Activated CD4-positive, alpha-beta T cell treated with anti-CD3 and anti-CD28 coated beads, Interleukin-2, amount 50 U/mL, for 16 hours (primary cell): ENCODE results near the gene PAH.
A peak's percentile ranks its signal among the peaks of the same experiment; 100 is the strongest.

Source experiments
- DNase-seq: peaks from one replicate; pipeline ENCODE4 v3.0.0-alpha.2; 2020

Gene PAH

GRCh38 chr12:102814691-102815367 is 102.2 kb downstream of the PAH start:
- no peak for DNase-seq

DNA sequence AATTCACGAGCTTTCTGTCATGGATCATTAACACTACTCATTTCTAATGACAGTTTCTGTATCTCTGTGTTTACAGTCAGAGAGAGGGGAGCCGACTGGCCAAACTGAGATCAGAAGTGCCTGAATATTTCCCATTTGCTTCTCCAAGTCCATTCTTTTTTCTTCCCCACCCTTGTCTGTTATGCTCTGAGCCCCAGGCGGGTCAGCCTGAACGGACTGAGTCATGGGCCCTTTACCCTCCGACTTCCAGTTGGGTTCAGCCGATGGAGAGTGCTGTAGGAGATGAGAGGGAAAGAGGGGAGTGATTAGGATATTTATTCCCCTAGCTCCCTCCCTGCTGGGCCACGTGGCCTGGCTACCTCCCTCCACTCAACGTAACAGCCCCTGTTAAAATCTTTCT is 104.7 kb downstream of the PAH start:
- DNase-seq, result no peak

- peak; percentile 13 for DNase-seq
These were observed 105.8 kb downstream of the PAH start for GRCh38 chr12:102811110-102811737.

GRCh38 chr12:102808412-102808811 is 108.6 kb downstream of the PAH start:
- DNase-seq, result no peak

- DNase-seq, result no peak
These were observed 110.5 kb downstream of the PAH start for GRCh38 chr12:102806592-102806991.

DNA sequence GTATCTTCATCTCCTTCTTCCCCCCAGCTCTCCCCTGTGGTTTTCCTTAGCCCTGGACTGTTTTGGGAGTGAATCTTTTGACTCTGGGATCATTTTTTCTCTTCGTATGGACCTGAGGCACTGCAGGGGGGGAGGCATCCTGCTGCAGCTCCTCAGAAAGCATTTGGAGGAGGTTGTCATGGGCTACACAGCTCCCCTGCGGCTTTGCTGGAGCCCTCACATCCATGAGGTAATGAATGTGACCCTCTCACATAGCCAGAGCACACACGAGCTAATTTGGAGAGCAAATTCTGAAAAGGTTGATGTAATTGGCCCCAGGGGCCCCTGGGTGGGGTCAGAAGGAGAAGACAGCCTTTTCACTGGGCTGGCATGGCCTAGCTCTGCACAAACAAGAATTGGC is 110.9 kb downstream of the PAH start:
- no peak for DNase-seq

GRCh38 chr12:102800565-102800964 is 116.5 kb downstream of the PAH start:
- DNase-seq, result no peak

- no peak for DNase-seq
These were observed 117.8 kb downstream of the PAH start for GRCh38 chr12:102799229-102799628.

GRCh38 chr12:102797528-102797927 is 119.5 kb downstream of the PAH start:
- no peak for DNase-seq

DNA sequence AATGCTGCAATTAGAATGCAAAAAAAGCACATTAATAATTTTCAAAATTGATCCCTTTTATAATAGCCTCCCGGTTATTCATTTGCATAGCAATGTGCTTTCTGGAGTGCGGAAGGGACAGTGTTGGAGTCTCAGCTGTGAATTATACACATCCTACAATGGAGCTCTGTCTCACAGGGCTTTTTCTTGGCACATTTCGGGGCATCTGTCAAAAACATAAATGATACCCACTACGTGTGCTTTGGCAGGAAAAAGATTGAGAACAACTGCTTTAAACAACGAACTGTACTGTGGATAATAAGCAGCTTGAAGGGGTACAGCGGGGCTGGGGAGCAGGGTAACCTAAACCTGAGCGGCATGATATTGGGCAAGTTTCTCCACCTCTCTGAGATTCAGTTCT is 123.1 kb downstream of the PAH start:
- DNase-seq, result no peak
